GM19238 (cell line): ENCODE results near the gene TMEM165.

Experiments
- DNase-seq: peaks from one replicate; pipeline ENCODE4 v3.0.0; 2011; ENCODE audit warnings: low spot score; ENCODE audit not compliant: insufficient read length

The TMEM165 gene

GRCh38 chr4:55367084-55367722 is 28.6 kb upstream of the TMEM165 start:
- no peak for DNase-seq

GRCh38 chr4:55369968-55370367 is 25.8 kb upstream of the TMEM165 start:
- DNase-seq = no peak

GRCh38 chr4:55372259-55372658 is 23.5 kb upstream of the TMEM165 start:
- no peak for DNase-seq

GRCh38 chr4:55373461-55373860 is 22.3 kb upstream of the TMEM165 start:
- DNase-seq = no peak

GRCh38 chr4:55376698-55377097 is 19.1 kb upstream of the TMEM165 start:
- DNase-seq = no peak

- no peak for DNase-seq
Observed at GRCh38 chr4:55378617-55379467, 16.9 kb upstream of the TMEM165 start.

- no peak for DNase-seq
Observed at GRCh38 chr4:55380576-55380975, 15.2 kb upstream of the TMEM165 start.

- no peak for DNase-seq
Observed at GRCh38 chr4:55381502-55381901, 14.3 kb upstream of the TMEM165 start.

- DNase-seq = no peak
Observed at GRCh38 chr4:55382488-55383003, 13.2 kb upstream of the TMEM165 start.

GRCh38 chr4:55385201-55385649 is 10.5 kb upstream of the TMEM165 start:
- DNase-seq = no peak

- no peak for DNase-seq
Observed at GRCh38 chr4:55386073-55386472, 9.7 kb upstream of the TMEM165 start.

- no peak for DNase-seq
Observed at GRCh38 chr4:55386840-55387239, 8.9 kb upstream of the TMEM165 start.

- DNase-seq = no peak
Observed at GRCh38 chr4:55393461-55394320, 2.1 kb upstream of the TMEM165 start.

GRCh38 chr4:55395218-55395528 is 584 bp upstream of the TMEM165 start:
- DNase-seq = no peak

- peak; percentile 30 for DNase-seq
Observed at GRCh38 chr4:55396308-55397125, 760 bp downstream of the TMEM165 start.

- no peak for DNase-seq
Observed at GRCh38 chr4:55397126-55397436, 1.3 kb downstream of the TMEM165 start.

GRCh38 chr4:55397520-55398321 is 2.0 kb downstream of the TMEM165 start:
- DNase-seq = no peak

GRCh38 chr4:55398461-55398860 is 2.7 kb downstream of the TMEM165 start:
- DNase-seq = no peak

GRCh38 chr4:55398966-55399365 is 3.2 kb downstream of the TMEM165 start:
- no peak for DNase-seq

- no peak for DNase-seq
Observed at GRCh38 chr4:55399581-55399980, 3.8 kb downstream of the TMEM165 start.
